Measurements from ENCODE around the gene UBE2U.
A peak's percentile ranks its signal among the peaks of the same experiment; 100 is the strongest.
"Not testable (repeated sequence)": the region's sequence is repeated elsewhere in the genome, so short reads cannot be mapped to it uniquely, and the experiment has no call there.

UBE2U gene

DNA sequence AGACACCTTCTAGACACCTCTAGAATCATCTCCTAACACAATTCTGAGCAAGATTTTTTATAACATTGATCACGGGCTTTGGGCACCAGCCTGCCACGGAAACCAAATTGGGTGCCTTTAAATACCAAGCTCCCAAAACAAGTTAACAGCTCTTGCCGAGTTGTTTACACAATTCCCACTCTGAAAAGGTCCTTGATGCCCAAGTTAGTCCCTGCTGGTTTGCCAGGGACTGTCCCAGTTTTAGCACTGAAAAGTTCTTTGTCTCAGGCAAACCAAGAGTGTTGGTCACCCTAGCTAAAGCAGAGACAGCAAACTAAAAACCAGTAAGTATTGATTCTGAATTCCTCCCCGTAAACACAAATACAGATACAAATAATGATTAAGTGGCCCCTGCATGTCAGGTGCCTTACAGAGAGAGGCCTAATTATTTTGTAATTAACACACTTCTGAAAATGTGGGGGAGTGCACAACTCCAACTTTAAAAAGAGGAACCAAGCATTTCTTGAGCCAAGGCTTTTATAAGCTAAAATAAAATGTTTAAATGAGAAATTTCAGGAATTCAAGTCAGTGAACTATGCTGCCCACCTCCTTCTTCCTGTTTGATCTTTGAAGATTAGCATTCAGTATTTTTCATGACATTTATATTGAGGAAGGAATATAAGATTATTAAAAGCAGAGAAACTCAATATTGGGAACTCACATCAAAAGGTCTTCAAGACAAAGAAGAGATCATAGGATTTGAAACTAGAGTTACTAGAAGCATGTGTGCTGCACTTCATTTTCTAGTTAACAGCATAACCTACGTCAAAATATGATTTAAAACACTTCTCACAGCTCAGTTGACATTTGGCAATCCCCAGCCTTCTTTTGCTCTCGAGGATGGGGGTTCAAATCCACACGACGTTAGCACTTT is 9.0 kb upstream of the UBE2U start:
- no peak for DNase-seq (ENCODE audit: low spot score)

DNA sequence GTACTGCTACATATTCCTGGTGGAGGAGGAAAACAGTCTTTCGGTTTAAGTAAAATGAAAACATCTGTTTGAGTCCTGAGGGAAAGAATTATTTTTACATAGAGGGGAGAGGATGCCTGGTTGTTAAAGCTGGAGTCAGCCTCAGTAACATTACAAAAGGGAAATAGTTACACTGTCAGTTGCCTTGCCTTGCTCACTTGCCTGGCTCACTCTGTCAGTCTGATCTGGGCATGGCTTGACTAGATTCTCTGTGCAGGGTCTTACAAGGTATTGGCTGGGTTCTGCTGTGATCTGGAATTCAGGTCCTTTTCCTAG is 8.4 kb upstream of the UBE2U start:
- no peak for DNase-seq (ENCODE audit: low spot score)

DNA sequence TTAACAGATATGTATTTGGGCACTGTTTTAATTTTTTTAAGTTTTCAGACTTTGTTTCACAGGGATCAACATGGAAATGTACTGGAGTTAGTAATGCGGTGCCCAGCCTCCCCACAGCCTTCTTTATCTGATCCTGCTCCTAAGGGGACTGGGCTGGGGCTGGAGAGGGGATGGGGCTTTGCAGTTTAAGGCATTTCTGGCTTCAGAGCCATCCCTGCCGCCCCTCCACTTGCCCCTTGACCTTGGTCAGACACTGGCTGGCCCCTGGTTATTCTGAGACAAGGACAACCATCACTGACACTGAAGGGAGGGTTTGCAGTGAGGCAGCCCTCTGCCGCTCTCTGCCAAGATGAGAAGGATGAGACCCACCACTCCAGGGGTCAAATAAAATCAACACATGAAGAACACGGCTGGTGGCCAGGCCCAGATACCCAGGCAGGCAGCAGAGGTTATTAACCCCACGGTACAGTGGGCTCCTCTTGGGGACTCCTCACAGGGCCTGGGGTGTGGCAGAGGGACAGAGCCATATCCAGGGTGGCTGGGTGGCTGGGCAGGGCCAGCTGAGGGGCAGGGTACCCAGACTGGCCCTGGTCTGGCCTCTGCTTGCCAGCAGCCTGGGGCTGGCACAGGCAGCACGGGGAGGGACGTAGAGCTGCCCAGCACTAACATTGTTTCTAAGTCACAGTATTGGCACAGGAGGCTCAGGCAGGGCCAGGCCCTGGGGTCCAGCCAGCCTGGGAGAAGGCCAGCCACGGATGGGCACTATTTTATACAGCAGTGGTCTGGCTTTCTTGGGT is 7.2 kb upstream of the UBE2U start:
- no peak for DNase-seq (ENCODE audit: low spot score)

DNA sequence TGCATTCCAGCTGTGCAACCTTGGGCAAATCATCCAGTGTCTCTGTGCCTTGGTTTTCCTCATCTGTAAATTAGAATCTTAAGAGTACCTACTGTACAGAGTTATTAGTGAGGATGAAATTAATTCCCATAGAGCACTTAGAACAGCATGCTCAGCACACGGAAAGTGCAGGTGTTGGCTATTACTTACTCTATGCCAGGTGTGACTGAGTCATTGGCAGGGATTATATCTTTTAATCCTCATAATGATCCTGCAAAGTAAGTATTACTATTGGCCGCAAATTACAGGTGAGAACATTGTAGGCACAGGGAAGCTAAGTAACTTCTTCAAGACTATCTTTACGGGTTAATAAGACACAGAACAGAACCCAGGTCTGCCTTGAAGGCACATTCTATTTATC is 6.3 kb upstream of the UBE2U start:
- no peak for DNase-seq (ENCODE audit: low spot score)

DNA sequence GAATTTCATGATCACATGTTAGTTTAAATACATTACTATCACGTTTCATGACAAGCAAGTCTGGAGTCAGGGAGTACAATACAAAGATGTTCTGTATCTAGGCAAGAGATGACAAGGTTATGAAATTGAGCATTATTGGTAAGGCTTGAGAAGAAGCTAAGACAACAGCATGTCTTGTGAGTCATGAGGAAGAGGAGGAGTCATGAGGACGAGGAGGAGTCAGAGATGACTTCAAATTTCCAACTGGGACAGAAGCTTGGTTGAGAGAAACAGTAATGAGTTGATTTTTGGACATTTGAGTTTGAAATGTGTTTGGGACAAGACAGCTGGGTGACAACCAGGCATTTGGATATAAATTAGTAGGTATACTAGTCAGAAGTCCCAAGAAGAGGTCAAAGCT is 4.3 kb upstream of the UBE2U start:
- no peak for DNase-seq (ENCODE audit: low spot score)

DNA sequence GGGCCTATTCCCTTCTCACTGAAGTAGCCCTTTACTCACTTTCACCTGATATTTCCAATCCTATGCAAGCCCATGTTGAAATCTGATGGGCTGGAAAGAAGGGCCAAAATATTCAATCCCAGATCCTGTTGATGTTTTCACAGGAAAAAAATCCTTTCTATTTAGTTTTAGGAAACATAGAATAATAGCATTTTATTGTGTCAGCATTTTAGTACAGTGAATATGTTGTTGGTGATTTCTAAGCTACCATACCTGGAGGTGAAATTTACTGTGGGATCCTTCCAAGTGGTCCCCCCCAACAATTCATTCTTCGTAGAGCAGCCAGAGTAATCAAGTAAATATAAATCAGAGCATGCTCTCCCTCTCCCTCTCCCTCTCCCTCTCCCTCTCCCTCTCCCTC is 3.4 kb upstream of the UBE2U start:
- no peak for DNase-seq (ENCODE audit: low spot score)

DNA sequence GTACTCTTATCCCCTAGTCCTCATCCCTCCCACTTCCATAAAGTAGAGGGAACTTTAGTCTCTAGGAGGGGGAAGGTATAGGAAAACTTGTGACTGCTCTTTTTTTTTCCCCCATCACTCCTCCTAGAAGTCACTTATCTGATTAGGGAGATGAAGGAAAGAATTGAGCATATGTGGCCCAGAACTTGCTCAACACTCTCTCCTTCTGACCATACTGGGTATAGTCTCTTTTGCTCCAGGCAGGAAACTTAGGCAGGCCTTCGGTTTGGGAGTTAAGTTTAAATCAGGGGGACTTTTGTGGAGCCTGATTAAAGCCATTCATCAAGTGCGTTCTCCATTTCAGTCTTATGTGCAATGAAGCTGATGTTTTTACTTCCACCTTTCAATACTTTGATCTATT is 5.8 kb downstream of the UBE2U start:
- DNase-seq (ENCODE audit: low spot score): no peak

DNA sequence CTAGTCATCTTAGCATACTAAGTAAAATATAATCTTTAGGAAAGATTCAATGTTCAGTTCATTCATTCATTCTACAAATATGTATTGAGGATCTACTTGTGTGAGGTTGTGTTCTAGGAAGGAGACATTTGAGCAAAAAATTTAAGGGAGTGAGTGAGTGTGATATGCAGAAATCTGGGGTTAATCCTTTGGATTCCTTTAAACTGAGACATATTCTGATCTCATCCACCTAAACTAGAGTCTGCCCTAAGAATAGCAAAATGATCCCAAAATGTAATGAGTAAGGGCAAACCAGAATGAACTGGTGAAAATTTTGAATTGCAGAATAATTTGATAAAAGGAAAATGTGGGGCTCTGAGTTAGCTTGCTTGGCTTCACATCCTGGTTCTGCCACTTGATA is 8.6 kb downstream of the UBE2U start:
- DNase-seq (ENCODE audit: low spot score): no peak

DNA sequence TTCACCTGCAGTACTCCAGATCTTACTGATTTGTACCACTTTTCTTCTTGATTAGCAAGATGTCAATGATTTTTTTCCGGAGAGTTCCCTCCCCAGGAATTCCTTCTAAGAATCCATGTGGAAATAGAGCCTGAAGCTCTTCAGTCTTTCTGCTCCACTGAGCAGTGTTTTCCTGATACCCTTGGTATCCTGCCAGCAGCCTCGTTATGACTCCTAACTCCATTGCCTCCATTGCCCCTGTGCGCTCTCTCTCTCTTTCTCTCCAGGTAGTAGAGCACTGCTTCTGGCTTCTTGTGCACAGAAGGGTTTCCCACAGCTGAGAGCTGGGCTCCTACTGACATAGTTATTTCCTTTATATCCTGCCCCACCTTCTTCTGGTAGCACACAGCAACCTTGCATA is 12.2 kb downstream of the UBE2U start:
- DNase-seq (ENCODE audit: low spot score): peak; percentile 20

DNA sequence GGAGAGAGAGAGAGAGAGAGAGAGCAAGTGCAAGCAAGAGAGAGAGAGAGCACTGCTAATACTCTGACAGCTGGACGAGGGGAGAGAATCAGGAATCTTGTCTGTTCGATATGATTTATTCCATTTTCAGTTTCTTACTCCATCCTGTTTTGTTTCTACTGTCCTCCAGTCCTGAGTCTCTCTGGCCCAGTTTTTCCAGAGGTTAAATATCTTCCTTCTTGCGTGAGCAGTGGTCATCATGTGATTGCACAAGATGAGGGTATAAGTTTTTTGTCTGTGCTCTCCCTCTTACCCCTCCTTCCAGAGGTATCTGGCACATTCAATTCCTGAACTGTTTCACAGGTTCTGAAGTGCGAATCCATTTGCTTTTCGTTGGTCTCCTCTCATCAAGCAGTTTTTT is 16.8 kb downstream of the UBE2U start:
- no peak for DNase-seq (ENCODE audit: low spot score)

DNA sequence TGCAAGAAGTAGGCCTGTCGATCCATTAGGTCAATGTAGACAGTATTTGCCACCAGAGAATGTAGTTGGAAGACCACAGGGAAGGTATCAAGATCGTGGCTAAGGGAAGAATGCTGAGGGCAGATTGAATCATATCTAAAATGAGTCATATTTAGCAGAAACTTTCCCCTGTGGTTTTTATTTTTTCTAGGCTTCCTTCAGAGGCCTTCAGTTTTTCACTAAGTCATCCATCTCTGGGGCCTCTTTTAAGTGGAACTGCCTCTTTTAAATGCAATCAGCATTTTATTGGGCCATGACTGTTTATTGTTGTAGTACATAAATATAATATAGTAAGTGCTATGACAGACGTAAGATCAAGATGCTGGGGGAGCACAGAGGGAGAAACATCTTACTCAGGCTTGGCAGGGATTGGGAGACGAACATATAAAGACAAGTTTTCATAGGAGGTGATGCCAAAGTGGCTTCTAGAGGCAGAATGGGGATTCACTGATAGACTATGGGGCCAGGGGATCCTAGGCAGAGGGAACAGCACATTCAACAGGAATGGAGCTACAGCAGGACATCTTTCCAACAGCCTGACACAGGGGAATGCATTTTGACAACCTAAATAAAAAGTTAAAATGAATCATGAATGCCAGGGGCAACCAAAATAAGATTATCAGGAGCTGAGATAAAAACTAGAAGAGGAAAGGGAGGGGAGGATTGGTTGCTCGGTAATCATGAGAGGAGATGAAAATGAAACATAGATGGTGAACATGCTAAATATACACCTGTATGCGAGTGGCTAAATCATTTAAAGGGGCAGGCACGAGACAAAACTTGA is 20.1 kb downstream of the UBE2U start:
- DNase-seq (ENCODE audit: low spot score): no peak

DNA sequence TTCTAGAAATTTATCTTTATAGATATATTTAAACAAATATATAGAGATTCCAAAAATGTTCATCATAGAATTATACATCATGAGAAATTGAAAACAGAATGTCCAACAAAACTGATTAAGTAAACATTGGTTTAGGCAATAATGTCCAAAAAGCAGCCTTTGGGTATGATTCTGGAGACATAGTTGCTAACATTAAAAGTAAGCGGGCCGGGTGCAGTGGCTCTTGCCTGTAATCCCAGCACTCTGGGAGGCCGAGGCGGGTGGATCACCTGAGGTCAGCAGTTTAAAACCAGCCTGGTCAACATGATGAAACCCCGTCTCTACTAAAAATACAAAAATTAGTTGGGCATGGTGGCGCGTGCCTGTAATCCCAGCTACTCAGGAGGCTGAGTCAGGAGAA is 20.8 kb downstream of the UBE2U start:
- DNase-seq (ENCODE audit: low spot score): not testable (repeated sequence)

DNA sequence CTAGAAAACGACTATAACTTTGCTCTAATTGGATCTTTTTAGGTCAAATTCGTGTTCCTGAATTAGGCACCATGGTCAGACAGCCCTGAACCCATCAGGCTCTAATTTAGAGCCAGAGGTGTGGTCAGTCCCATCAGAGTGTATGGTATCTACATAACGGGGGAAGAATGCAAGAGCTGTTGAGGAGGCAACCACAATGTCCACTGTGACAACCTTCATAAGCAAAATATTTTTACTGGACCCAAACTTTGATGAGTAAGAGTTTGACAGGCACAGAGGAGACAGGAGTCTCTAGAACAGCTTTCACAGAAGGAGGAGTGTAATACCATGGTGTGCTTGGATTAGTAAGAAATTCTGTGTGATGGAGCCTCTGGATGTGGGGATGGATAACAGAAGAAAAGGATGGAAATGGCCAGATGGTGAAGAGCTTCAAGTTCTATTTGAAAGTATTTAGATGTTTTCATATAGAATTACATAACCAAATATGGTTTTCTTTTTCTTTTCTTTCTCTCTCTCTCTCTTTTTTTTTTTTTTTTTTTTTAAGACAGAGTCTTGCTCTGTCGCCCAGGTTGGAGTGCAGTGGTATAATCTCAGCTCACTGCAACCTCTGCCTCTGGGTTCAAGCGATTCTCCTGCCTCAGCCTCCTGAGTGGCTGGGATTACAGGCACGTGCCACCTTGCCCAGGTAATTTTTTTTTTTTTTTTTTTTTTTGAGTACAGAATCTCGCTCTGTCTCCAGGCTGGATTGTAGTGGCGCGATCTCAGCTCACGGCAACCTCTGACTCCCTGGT is 24.9 kb downstream of the UBE2U start:
- no peak for DNase-seq (ENCODE audit: low spot score)

DNA sequence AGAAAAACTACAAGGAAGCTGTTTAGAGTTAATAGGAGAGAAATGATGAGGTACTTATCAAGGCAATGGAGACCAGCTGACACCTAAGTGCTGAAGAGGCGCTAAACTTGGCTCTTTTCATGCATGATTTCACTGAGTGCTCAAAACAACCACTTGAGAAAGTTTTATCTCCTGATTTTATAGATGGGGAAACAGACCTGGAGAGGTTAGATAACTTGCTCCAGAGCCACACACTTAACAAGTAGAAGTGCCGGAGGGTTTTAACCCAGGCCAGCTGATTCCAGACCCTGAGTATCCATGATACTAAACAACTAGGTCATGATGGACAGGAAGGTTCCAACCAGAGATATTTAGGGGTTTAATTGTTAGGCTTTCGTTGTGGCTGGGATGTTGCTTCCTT is 25.9 kb downstream of the UBE2U start:
- no peak for DNase-seq (ENCODE audit: low spot score)

DNA sequence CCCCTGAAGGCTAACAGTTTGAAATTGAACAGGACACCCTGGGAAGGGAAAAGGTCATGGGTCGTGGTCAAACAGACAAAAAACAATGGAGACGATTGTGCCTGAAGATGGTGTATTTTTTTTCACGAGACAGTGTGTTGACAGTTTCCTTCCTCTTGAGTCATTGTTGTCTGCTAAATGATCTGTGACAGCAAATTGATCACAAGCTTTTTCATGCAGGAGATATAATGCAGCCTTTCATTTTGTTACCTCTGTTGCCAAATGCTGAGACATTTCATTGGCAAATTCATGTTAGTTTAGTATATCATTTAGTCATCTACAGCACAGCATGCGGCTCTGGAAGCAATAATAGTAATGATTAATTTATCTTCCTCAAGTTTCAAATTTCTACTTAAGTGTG is 27.7 kb downstream of the UBE2U start:
- DNase-seq (ENCODE audit: low spot score): no peak

DNA sequence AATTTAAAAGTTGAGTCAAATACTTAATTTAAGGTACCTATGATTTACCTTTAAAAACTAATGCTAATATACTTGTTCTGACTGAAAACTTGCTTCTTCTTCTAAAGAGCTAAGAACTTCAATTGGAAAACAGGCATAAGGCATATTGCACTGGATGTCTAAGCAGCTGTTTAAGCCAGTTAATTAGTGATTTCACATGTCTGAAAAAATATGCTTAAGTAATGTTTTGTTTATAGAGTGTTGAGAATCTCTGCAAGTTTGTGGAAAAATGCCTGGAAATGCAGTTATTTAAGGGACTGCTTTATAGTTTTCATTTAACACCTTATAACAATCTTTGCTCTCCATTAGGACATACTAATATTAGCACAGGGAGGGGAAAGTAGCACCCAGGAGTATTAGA is 28.2 kb downstream of the UBE2U start:
- DNase-seq (ENCODE audit: low spot score): no peak

DNA sequence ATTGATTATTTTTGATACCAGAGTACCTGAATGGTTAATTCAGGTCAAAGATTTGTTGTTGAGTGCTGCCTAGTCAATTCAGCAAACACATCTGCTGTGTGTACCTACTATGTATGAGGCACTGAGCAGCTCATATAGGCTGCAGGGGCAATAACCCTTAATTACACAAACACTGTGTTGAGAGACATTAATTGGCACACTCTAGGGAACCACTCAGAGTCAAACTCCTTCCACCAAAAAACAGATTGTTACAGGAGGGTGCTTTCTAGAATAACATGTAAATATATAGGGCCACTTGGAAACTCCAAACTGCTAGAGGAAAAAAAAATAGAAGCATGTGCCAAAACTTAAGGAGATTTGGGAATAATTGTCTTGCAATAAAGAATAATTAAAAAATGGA is 31.3 kb downstream of the UBE2U start:
- no peak for DNase-seq (ENCODE audit: low spot score)

DNA sequence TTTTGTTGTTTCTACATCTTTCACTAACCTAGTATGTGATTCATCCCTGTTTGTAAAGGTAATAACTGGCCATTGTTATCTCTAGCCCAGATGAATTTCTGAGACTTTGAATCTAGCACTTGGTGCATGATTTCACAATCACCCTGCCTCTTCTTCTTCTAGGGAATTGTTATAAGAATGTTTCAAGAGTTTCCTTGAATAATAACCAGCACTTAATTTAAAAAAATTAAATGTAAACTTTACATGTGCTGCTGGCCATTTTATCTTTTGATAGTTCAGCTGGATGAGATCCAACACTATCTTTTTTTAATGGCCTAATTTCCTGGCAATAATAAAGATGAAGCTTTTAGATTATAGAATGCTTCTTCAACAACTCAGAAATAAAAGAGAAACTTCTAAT is 31.8 kb downstream of the UBE2U start:
- DNase-seq (ENCODE audit: low spot score): no peak

DNA sequence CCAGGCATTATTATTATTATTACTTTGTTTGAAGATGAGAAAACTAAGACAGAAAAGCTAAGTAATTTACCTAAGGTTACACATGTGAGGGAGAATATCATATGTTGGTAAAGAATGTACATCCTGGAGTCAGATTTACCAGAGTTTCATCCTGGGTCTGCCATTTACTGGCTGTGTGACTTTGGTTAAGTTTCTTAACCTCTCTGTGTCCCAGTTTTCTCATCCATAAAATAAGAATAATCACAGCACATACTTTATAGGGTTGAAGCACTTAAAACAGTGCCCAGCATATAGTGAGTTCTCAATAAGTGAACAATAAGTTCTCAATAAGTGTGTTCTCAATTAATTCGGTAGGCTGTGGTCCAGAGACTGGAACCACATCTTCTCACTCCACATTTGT is 32.5 kb downstream of the UBE2U start:
- DNase-seq (ENCODE audit: low spot score): no peak

DNA sequence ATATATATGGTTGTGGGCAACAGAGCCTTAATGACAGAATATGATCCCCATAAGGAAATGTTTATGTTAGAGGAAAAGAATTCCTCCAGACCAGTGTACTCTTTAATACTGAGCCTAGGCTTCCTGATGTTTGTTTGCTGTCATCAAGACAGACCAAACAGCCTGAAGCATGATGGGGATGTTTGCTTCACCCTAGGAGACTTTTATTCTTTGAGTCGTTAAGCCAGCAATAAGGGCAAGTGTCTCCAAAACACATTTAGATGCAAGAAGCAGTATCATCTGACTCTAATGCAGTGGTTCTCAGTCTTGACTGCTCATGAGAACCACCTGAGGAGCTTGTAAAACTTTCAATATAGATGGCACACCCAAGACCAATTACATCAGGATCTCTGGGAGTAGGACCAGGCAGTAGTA is 33.1 kb downstream of the UBE2U start:
- DNase-seq (ENCODE audit: low spot score): no peak

DNA sequence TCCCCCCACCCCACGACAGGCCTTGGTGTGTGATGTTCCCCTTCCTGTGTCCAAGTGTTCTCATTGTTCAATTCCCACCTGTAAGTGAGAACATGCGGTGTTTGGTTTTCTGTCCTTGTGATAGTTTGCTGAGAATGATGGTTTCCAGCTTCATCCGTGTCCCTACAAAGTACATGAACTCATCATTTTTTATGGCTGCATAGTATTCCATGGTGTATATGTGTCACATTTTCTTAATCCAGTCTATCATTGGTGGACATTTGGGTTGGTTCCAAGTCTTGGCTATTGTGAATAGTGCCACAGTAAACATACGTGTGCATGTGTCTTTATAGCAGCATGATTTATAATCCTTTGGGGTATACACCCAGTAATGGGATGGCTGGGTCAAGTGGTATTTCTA is 36.1 kb downstream of the UBE2U start:
- DNase-seq (ENCODE audit: low spot score): not testable (repeated sequence)

DNA sequence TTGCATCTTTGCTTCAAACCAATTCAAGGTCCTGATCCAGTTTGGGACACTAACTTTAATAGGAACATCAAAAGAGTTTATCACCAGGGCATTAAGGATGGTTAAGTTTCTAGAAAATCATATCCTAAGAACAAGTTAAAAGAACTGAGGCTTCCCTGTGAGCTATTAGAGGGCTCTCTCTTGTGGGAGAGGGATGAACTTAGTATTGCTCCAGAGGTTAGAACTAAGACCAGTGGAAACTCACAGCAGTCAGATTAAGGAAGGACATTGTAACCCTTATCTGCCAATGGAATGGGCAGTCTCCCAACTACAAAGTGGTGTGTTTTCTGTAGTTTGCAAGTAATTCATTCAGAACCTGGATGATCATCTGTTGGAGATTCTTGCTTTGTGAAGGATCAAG is 36.8 kb downstream of the UBE2U start:
- DNase-seq (ENCODE audit: low spot score): no peak
